LNCAP (cell line): ENCODE measurements around the gene RBMX.

Source experiments
- TF ChIP-seq, protein P1 (sequence below): fragments of 450-650 bp; IDR thresholded peaks from 2 replicates; pipeline ENCODE4 v1.5.1; 2017; ENCODE audit warnings: mild to moderate bottlenecking

RBMX gene

DNA sequence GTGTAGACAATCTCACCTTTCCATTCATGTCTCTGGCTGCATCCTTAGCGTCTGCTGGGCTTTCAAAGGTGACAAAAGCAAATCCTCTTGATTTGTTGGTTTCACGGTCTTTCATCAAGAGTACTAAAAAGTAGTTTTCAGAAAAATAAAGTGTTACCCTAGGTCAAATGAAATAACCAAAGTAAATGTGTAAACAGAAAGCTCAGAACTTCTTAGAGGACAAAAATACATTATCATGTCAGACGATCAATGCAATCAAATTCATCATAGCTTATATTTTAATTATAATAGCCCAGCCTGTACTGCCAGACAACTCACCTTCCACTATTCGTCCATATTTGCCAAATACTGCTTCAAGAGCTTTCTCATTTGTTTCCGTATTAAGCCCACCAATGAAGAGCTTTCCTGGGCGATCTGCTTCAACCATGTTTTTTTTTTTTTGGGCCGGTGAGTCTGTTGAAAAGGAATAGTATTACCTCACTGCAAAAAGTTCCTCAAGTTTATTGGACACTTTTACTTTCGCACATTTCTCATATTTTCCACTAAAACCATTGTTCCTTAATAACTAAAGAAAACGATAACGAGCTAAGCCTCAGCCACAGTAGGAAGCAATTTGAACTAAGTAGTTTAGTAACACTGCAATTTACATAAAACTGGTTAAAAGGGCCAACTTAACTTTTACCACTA, 1.4 kb downstream of the RBMX start:
- TF ChIP-seq, protein P1, sequence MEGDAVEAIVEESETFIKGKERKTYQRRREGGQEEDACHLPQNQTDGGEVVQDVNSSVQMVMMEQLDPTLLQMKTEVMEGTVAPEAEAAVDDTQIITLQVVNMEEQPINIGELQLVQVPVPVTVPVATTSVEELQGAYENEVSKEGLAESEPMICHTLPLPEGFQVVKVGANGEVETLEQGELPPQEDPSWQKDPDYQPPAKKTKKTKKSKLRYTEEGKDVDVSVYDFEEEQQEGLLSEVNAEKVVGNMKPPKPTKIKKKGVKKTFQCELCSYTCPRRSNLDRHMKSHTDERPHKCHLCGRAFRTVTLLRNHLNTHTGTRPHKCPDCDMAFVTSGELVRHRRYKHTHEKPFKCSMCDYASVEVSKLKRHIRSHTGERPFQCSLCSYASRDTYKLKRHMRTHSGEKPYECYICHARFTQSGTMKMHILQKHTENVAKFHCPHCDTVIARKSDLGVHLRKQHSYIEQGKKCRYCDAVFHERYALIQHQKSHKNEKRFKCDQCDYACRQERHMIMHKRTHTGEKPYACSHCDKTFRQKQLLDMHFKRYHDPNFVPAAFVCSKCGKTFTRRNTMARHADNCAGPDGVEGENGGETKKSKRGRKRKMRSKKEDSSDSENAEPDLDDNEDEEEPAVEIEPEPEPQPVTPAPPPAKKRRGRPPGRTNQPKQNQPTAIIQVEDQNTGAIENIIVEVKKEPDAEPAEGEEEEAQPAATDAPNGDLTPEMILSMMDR, result no peak

DNA sequence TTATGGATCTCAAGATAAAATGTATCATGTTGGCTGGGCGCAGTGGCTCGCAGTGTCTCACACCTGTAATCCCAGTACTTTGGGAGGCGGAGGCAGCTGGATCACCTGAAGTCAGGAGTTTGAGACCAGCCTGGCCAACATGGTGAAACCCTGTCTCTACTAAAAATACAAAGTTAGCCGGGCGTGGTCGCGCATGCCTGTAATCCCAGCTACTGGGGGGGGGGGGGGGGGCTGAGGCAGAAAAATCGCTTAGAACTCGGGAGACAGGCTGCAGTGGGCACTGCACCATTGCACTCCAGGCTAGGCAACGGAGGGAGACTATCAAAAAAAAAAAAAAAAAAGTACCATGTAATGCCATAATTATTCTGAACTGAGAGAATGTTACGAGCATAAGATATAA, 2.1 kb downstream of the RBMX start:
- TF ChIP-seq, protein P1, result no peak

DNA sequence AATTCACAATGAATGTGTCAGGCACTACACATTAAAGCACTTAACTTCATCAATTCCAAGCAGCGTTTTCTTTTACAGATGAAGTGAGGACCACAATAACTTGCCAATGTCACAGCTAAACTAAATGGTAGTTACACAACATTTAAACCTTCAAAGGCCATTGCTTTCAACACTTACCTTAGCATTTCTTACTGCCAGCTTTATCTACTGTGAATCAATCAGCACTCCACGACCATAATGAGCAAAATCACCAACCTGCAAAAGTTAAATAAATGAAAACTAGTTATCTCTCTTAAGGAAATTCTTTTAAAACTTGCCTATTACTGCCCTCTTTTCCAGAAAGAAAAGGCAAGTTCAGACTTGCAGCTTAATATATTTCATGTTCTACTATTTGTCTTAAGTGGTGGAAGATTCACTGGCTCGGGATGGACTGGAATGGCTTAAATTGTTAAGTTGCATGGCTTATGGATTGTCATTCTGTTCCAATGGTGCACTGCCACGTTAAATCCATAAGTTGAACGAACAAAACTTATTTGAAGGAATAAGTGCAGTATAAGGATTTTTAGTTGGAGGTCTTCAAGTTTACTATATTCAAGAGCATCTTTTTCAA, 8.3 kb downstream of the RBMX start:
- TF ChIP-seq, protein P1, result no peak

DNA sequence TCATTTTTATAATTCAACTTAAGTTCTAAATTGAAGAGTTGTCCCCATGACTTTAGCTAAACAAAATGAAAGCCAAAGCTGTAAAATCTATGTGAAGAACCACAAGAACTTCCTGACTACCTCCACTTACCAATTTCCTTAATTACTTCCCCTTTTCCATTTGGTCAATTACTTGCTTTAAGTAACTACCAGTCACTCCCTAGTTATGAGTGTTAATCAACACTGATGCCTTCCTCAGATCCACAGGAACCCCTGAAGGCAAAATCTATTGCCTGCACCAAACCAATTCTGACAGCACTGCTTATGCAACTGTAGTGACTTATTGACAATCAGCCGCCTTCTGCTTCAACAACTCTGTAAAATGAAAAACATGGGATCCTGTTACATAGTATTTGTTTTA, 10.5 kb downstream of the RBMX start:
- TF ChIP-seq, protein P1, result no peak

DNA sequence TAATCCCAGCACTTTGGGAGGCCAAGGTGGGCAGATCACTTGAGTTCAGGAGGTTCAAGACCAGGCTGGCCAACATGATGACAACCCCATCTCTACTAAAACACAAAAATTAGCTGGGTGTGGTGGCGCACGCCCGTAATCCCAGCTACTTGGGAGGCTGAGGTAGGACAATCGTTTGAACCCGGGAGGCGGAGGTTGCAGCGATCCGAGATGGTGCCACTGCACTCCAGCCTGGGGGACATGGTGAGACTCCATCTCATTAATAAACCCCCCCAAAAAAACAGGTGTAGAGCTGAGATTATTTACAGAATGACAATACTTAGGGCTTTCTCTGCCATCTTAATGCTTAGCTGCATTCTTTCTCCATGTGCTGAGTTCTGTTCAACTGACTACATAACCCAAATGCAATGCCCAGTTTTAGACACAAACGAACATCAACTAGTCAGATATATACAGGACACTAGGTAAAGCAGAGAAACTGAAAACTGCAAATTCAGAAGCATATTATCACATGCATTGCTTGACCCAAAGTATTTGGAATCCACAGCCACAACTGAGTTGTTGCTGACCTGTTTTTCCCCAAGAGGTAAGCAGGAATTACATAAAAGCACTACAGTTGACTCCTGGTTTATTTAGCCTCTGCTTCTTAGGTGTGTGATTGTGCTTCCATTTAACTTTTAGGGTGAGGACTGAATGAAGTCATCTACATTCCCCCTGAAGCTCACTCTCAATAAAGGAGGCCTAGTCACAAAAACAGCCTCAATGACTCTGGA, 12.1 kb downstream of the RBMX start:
- TF ChIP-seq, protein P1, result no peak

DNA sequence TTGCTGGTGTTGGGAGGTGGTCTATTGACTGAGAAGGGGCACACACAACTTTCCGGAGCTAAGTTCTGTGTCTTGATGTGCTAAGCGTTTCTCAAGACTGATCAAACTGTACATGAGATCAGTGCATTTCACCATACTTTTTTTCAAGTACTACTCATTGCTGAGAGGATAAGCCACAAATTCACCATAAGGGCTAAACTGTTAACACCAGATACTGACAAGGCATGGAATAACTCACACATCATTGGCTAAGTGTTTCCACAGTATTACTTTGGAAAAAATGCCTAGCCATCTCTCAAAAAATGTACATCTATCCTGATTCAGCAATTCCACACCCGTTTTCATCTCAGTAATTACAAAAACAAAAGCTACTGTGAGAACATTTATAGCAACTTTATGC, 13.0 kb downstream of the RBMX start:
- TF ChIP-seq, protein P1, result no peak

DNA sequence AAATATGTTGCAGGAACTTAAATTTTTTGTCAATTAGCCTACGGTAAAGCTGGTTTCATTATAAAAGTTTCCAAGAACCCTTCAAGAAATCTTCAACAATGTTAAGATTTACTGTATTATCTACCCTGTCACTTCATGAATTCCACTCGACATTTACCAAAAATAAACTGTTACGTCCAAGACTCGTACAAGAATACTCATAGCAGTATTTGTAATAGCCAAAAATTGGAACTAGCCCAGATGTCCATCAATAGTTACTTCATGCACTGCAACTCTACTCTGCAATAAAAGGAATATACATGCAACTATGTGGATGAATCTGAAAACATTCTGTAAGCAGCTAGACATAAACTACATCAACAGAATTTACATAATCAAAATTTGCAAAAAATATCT, 13.4 kb downstream of the RBMX start:
- TF ChIP-seq, protein P1, result no peak
